Activated gamma-delta T cell treated with Interleukin-2 at 50 U/mL for 16 hours (primary cell): Measurements from ENCODE around the gene CYP2W1.

ENCODE experiments used
- DNase-seq: peaks from one replicate; pipeline ENCODE4 v3.0.0-alpha.2; 2020

The CYP2W1 gene

GRCh38 chr7:984361-985126 is 1.6 kb downstream of the CYP2W1 start:
- no peak for DNase-seq

GRCh38 chr7:985127-985416 is 2.1 kb downstream of the CYP2W1 start:
- no peak for DNase-seq

- no peak for DNase-seq
These were observed 3.1 kb downstream of the CYP2W1 start for GRCh38 chr7:985915-986741.

GRCh38 chr7:986766-987751 is 4.1 kb downstream of the CYP2W1 start:
- no peak for DNase-seq

GRCh38 chr7:987909-988308 is 4.9 kb downstream of the CYP2W1 start:
- DNase-seq: no peak

GRCh38 chr7:988426-988911 is 5.5 kb downstream of the CYP2W1 start:
- DNase-seq: no peak

- no peak for DNase-seq
These were observed 6.1 kb downstream of the CYP2W1 start for GRCh38 chr7:988963-989529.

GRCh38 chr7:990352-990932 is 7.5 kb downstream of the CYP2W1 start:
- DNase-seq: no peak

- DNase-seq: no peak
These were observed 8.2 kb downstream of the CYP2W1 start for GRCh38 chr7:990933-991728.

GRCh38 chr7:991729-992656 is 9.0 kb downstream of the CYP2W1 start:
- DNase-seq: no peak

- peak; percentile 95 for DNase-seq
These were observed 10.0 kb downstream of the CYP2W1 start for GRCh38 chr7:992709-993607.

- no peak for DNase-seq
These were observed 11.8 kb downstream of the CYP2W1 start for GRCh38 chr7:994592-995308.

GRCh38 chr7:995571-995970 is 12.6 kb downstream of the CYP2W1 start:
- DNase-seq: no peak

GRCh38 chr7:996079-996872 is 13.3 kb downstream of the CYP2W1 start:
- no peak for DNase-seq

GRCh38 chr7:997404-998395 is 14.7 kb downstream of the CYP2W1 start:
- no peak for DNase-seq

- no peak for DNase-seq
These were observed 16.3 kb downstream of the CYP2W1 start for GRCh38 chr7:999149-999879.
